ENCODE results near the gene ATL3. TPM values are rescaled to one million over a fixed set of nuclear protein-coding genes. Genes with fewer than 3 reads are reported as not detected.

ATL3 gene
- total RNA-seq, 6 experiments from 2014 or later, result 29.9 to 37.6 (median 32.4) TPM

- ATAC-seq (no peak), DNase-seq (no peak)
- TF ChIP-seq CTCF (IDR thresholded peaks at IDR 0.05) (no peak), POLR2A (IDR thresholded peaks at IDR 0.05) (no peak)
- no peaks in the 10 kb centered on the region for H3K9me3 ChIP-seq
- H3K27me3 ChIP-seq, result no peaks in the 10 kb centered on the region
- peak overlapping the region in 1 of 3 donors; percentile 88 for H3K27ac ChIP-seq
- no peaks in the 10 kb centered on the region for H3K36me3 ChIP-seq
- peaks cover 2 to 51% (median 15%) of the 10 kb centered on the region in 4 donors for H3K4me1 ChIP-seq
- H3K4me3 ChIP-seq, result no peak overlapping the region
- intact Hi-C loops (cut with DNase I), result no loop called here
Observed at GRCh38 chr11:63612181-63612580, 59.0 kb downstream of the ATL3 start.

GRCh38 chr11:63611395-63611747 is 59.8 kb downstream of the ATL3 start:
- ATAC-seq (no peak), DNase-seq (no peak)

GRCh38 chr11:63610604-63611394 is 60.4 kb downstream of the ATL3 start:
- peak in 1 of 3 donors; percentile 20 for DNase-seq
- ATAC-seq, result no peak
- Histone ChIP-seq H3K4me1 (peaks cover 2 to 51% (median 15%) of the 10 kb centered on the region in 4 donors), H3K4me3 (no peak overlapping the region), H3K27me3 (no peaks in the 10 kb centered on the region), H3K36me3 (no peaks in the 10 kb centered on the region), H3K9me3 (no peaks in the 10 kb centered on the region), H3K27ac (peak overlapping the region in 1 of 3 donors; percentile 73)
- 79% methylated on average over 14 of the region's 14 CpGs for WGBS (ENCODE audit: insufficient coverage, low coverage, low lambda C conversion rate, missing lambda C conversion rate)
- TF ChIP-seq POLR2A (IDR thresholded peaks at IDR 0.05) (no peak), CTCF (IDR thresholded peaks at IDR 0.05) (no peak)
- intact Hi-C loops (cut with DNase I), result no loop called here

More at GRCh38 chr11:63611395-63611747, 59.8 kb downstream of the ATL3 start:
- H3K27me3 ChIP-seq, result no peaks in the 10 kb centered on the region
- no peak overlapping the region for H3K4me3 ChIP-seq
- no peak overlapping the region for H3K27ac ChIP-seq
- intact Hi-C loops (cut with DNase I), result no loop called here
- TF ChIP-seq CTCF (IDR thresholded peaks at IDR 0.05), result no peak
- TF ChIP-seq POLR2A (IDR thresholded peaks at IDR 0.05), result no peak
- 63% methylated on average over 1 of the region's 1 CpG for WGBS (ENCODE audit: insufficient coverage, low coverage, low lambda C conversion rate, missing lambda C conversion rate)
- peaks cover 2 to 51% (median 15%) of the 10 kb centered on the region in 4 donors for H3K4me1 ChIP-seq
- H3K9me3 ChIP-seq, result no peaks in the 10 kb centered on the region
- H3K36me3 ChIP-seq, result no peaks in the 10 kb centered on the region

GRCh38 chr11:63609971-63610580 is 61.1 kb downstream of the ATL3 start:
- H3K9me3 ChIP-seq, result no peaks in the 10 kb centered on the region
- TF ChIP-seq POLR2A (IDR thresholded peaks at IDR 0.05), result no peak
- TF ChIP-seq CTCF (IDR thresholded peaks at IDR 0.05), result no peak
- DNase-seq (peak in 1 of 3 donors; percentile 22), ATAC-seq (no peak)
- H3K27ac ChIP-seq, result peak overlapping the region in 2 of 3 donors; percentile 66 to 73
- H3K27me3 ChIP-seq, result no peaks in the 10 kb centered on the region
- peak overlapping the region in 1 of 3 donors; percentile 8 for H3K4me3 ChIP-seq
- intact Hi-C loops (cut with DNase I), result no loop called here
- no peaks in the 10 kb centered on the region for H3K36me3 ChIP-seq
- WGBS (ENCODE audit: insufficient coverage, low coverage, low lambda C conversion rate, missing lambda C conversion rate), result 95% methylated on average over 7 of the region's 14 CpGs
- H3K4me1 ChIP-seq, result peaks cover 2 to 51% (median 15%) of the 10 kb centered on the region in 4 donors

All from right lobe of liver (tissue), 6 donors.